Measurements from ENCODE around the gene ELF1.

GRCh38 chr13:41053384-41053826, 34.3 kb upstream of the ELF1 start:
- TF ChIP-seq CTCF (IDR thresholded peaks at IDR 0.05; ENCODE audit: low read length): no peak
- no peak for TF ChIP-seq EZH2 (IDR thresholded peaks at IDR 0.05; ENCODE audit: borderline replicate concordance, low read length)

All from OCI-LY1 (cell line).